GM12878 (cell line): Measurements from ENCODE around the gene SORCS2. TPM values are rescaled to one million over a fixed set of nuclear protein-coding genes. Genes with fewer than 3 reads are reported as not detected.

Experiments
- ATAC-seq: fragments of 200-7000 bp; cut with Tn5 transposase; 3 replicates; pipeline ENCODE4 v1.9.1; 2020; ENCODE audit warnings: mild to moderate bottlenecking, moderate library complexity
- BruUV-seq: library from RNA; stranded (reverse); fragments of 400-500 nt; replicated peaks from 2 replicates; lab custom pipeline; 2021; lab: Mats Ljungman, UMichigan
- CTCF ChIA-PET: fragments of 300-600 bp; sonication (Branson Sonifier 250); formaldehyde crosslinking; extraction: SDS; loops from one replicate; lab custom pipeline; 2021; ENCODE audit warnings: inconsistent platforms; lab: Yijun Ruan, JAX
- POLR2A ChIA-PET: fragments of 350-600 bp; formaldehyde crosslinking; extraction: SDS; loops from one replicate; lab custom pipeline; 2021; ENCODE audit warnings: inconsistent platforms; lab: Charles Lee
- RAD21 ChIA-PET: fragments of 300-600 bp; sonication (Branson Sonifier 250); formaldehyde crosslinking; loops from one replicate; lab custom pipeline; 2023; ENCODE audit warnings: antibody characterized with exemption; ENCODE audit not compliant: unreplicated experiment; lab: Charles Lee
- SMC1A ChIA-PET: fragments of 300-600 bp; sonication (Branson Sonifier 250); formaldehyde crosslinking; loops from one replicate; lab custom pipeline; 2023; ENCODE audit not compliant: unreplicated experiment, uncharacterized antibody; lab: Charles Lee
- DNase-seq: peaks from one replicate; pipeline ENCODE4 v3.0.0-alpha.2; 2011; ENCODE audit warnings: low read depth, low spot score
- FAIRE-seq: peaks from 3 replicates; lab custom pipeline; 2011; peaks lifted over from hg19 to GRCh38; lab: Jason Lieb, UNC
- H2AFZ ChIP-seq: 2 replicates; pipeline ENCODE4 v1.6.0; 2011; ENCODE audit warnings: low read depth, low read length, control low read depth; ENCODE audit not compliant: control insufficient read depth
- H3K27ac ChIP-seq: 2 replicates; pipeline ENCODE4 v1.5.1; 2011; ENCODE audit warnings: control low read depth; ENCODE audit not compliant: control insufficient read depth, insufficient read depth
- H3K27me3 ChIP-seq, 2 experiments: replicated peaks in 1 of 2; 2 replicates each; pipeline versions ENCODE4 v1.6.0 to v1.6.1; 2011; ENCODE audit warnings: low read length in 1 of 2; ENCODE audit not compliant: control insufficient read depth in 2 of 2, insufficient read depth in 2 of 2
- H3K36me3 ChIP-seq, 2 experiments: 2 replicates each; pipeline ENCODE4 v1.5.1; 2011; ENCODE audit warnings: low read length in 1 of 2; ENCODE audit not compliant: control insufficient read depth in 2 of 2, insufficient read depth in 2 of 2
- H3K4me1 ChIP-seq: 2 replicates; pipeline ENCODE4 v1.6.1; 2011; ENCODE audit warnings: mild to moderate bottlenecking, low read length, moderate library complexity, mixed read lengths; ENCODE audit not compliant: control insufficient read depth, insufficient read depth
- H3K4me2 ChIP-seq: 2 replicates; pipeline ENCODE4 v1.6.0; 2011; ENCODE audit warnings: control low read depth; ENCODE audit not compliant: control insufficient read depth, insufficient read depth
- H3K4me3 ChIP-seq: fragments of 200-600 bp; sonication (generic); 2 replicates; pipeline ENCODE4 v1.5.1; 2016
- H3K79me2 ChIP-seq: 2 replicates; pipeline ENCODE4 v1.6.0; 2011; ENCODE audit warnings: low read length; ENCODE audit not compliant: control insufficient read depth, insufficient read depth
- H3K9ac ChIP-seq: 2 replicates; pipeline ENCODE4 v1.8.0; 2011; ENCODE audit warnings: low read length, control low read depth, mixed read lengths; ENCODE audit not compliant: control insufficient read depth, insufficient read depth
- H3K9me3 ChIP-seq: replicated peaks from 3 replicates; pipeline ENCODE4 v1.5.1; 2011; ENCODE audit warnings: mild to moderate bottlenecking, low read length; ENCODE audit not compliant: control insufficient read depth, insufficient read depth
- H4K20me1 ChIP-seq: 2 replicates; pipeline ENCODE4 v1.6.0; 2011; ENCODE audit not compliant: control insufficient read depth, insufficient read depth
- NFIC ChIP-seq: IDR thresholded peaks from 2 replicates; pipeline ENCODE4 v1.6.1; 2012; ENCODE audit warnings: low read depth, mild to moderate bottlenecking, inconsistent platforms, low read length, moderate library complexity
- NFXL1 ChIP-seq: fragments of 450-650 bp; IDR thresholded peaks from 2 replicates; pipeline ENCODE4 v1.6.1; 2017; ENCODE audit warnings: antibody characterized with exemption, mild to moderate bottlenecking, borderline replicate concordance
- PAX5 ChIP-seq: IDR thresholded peaks from 2 replicates; pipeline ENCODE4 v1.6.1; 2011; ENCODE audit warnings: low read depth, low read length, borderline replicate concordance
- PML ChIP-seq: IDR thresholded peaks from 2 replicates; pipeline ENCODE4 v1.6.1; 2012; ENCODE audit warnings: low read length, inconsistent platforms
- ZZZ3 ChIP-seq: IDR thresholded peaks from 2 replicates; pipeline ENCODE4 v1.6.1; 2011; ENCODE audit warnings: low read depth; ENCODE audit not compliant: control insufficient read depth, insufficient read length
- WGBS: methylation state at CpG from one replicate; pipeline ENCODE4 v1.1.6; 2016; ENCODE audit warnings: low lambda C conversion rate; ENCODE audit not compliant: insufficient replicate concordance, insufficient coverage; ENCODE audit errors: missing lambda C conversion rate; 5-methylcytosine and 5-hydroxymethylcytosine counted together
- in situ Hi-C: fragments of 300-500 bp; cut with MboI; formaldehyde crosslinking; loops from 9 replicates; pipeline ENCODE4 v1.14.3; 2018; ENCODE audit warnings: mixed read lengths
- intact Hi-C: fragments of 100-400 bp; cut with micrococcal nuclease; formaldehyde crosslinking; loops from one replicate; pipeline ENCODE4 v1.14.2; 2022; ENCODE audit not compliant: unreplicated experiment
- polyA plus RNA-seq, 11 experiments: library from polyadenylated mRNA; depleted of rRNA in 4 of 11; unstranded in 6 of 11; stranded (reverse) in 5 of 11; fragments of >200 nt; fragmentation: Nextera tagmentation in 4 of 11; fragmentation: Illumina TruSeq in 1 of 11; extraction: Ambion mirVana in 4 of 11; extraction: Trizol in 1 of 11; gene quantifications; 1 replicate in 1 of 11; 2 replicates in 10 of 11; pipeline versions ENCODE4 v1.2.1 to v1.2.3, GENCODE V29; 2011 to 2016; ENCODE audit warnings: inconsistent platforms in 2 of 11, missing spikeins in 2 of 11, low read depth in 1 of 11
- total RNA-seq, 4 experiments: library from RNA; depleted of rRNA in 3 of 4; stranded (reverse); fragments of >200 nt in 3 of 4; fragmentation: Illumina TruSeq in 1 of 4; extraction: Trizol in 1 of 4; gene quantifications; 2 replicates each; pipeline versions ENCODE4 v1.2.1 to v1.2.3, GENCODE V29; 2013 to 2021
- TF ChIP-seq, protein P1 (sequence below): IDR thresholded peaks from 2 replicates; pipeline ENCODE4 v1.6.1; 2011; ENCODE audit warnings: low read depth, low read length, improper control_type of control experiment, borderline replicate concordance
- TF ChIP-seq, protein P2 (sequence below): fragments of 450-650 bp; IDR thresholded peaks from 2 replicates; pipeline ENCODE4 v1.6.1; 2017; ENCODE audit warnings: mild to moderate bottlenecking

SORCS2 gene
- total and polyA plus RNA-seq, 10 of the 15 experiments (the other 5 are each of a cell fraction or from before 2014, with no cell fraction given): 0.01 to 0.15 (median 0.05) TPM; not detected in 5

DNA sequence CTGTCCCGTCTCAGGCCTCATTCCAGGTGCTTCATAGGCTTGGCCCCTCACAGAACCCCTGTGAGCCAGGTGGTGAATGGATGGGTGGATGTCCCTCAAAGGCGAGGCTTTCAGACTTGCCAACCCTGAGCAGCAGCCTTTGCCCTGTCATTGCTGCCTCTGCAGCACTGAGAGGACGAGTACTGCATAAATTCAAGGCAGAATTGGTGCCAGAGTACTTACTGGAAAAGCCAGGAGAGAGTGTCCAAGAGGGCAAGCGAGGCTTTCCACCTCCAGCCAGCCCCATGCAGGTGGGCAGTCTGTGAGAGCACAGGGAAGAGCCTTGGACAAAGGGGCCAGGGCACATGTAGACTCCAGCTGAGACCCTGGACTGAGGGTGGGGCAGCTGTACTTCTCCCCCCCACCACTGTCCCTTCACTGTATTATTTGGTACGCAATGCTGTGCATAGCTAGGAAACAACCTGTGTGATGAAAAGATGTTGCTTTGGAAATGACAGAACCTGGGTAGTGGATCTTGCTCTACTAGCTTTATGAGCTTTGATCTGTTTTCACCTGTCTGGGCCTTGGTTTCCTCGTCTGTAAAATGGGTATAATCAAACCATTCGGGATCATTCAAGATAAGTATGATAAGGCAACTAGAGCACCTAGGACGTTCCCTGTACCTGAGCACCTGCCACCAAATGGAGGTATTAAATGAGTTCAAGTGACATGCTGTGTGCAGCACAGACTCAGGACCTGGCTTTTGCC lies 467.3 kb downstream of the SORCS2 start:
- TF ChIP-seq, protein P1, sequence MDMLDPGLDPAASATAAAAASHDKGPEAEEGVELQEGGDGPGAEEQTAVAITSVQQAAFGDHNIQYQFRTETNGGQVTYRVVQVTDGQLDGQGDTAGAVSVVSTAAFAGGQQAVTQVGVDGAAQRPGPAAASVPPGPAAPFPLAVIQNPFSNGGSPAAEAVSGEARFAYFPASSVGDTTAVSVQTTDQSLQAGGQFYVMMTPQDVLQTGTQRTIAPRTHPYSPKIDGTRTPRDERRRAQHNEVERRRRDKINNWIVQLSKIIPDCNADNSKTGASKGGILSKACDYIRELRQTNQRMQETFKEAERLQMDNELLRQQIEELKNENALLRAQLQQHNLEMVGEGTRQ: no peak
- TF ChIP-seq ZZZ3 (no peak), NFXL1 (no peak), PAX5 (no peak), PML (no peak), NFIC (no peak)
- TF ChIP-seq, protein P2, sequence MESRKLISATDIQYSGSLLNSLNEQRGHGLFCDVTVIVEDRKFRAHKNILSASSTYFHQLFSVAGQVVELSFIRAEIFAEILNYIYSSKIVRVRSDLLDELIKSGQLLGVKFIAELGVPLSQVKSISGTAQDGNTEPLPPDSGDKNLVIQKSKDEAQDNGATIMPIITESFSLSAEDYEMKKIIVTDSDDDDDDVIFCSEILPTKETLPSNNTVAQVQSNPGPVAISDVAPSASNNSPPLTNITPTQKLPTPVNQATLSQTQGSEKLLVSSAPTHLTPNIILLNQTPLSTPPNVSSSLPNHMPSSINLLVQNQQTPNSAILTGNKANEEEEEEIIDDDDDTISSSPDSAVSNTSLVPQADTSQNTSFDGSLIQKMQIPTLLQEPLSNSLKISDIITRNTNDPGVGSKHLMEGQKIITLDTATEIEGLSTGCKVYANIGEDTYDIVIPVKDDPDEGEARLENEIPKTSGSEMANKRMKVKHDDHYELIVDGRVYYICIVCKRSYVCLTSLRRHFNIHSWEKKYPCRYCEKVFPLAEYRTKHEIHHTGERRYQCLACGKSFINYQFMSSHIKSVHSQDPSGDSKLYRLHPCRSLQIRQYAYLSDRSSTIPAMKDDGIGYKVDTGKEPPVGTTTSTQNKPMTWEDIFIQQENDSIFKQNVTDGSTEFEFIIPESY: no peak

More for the DNA sequence above, 467.3 kb downstream of the SORCS2 start:
- RAD21 ChIA-PET: no interaction called here
- FAIRE-seq (no peak), ATAC-seq (no peak), DNase-seq (no peak)
- Histone ChIP-seq H3K27ac (no peak overlapping the region), H3K79me2 (no peaks in the 10 kb centered on the region), H4K20me1 (no peaks in the 10 kb centered on the region), H3K27me3 (no peaks in the 10 kb centered on the region; a peak in 2 of 4 replicates), H3K4me2 (no peak overlapping the region), H3K9me3 (no peaks in the 10 kb centered on the region), H2AFZ (no peak overlapping the region), H3K4me3 (no peak overlapping the region), H3K9ac (no peak overlapping the region), H3K4me1 (no peaks in the 10 kb centered on the region), H3K36me3 (no peaks in the 10 kb centered on the region)
- POLR2A ChIA-PET: no interaction called here
- intact Hi-C loops: no loop called here
- CTCF ChIA-PET: no interaction called here
- in situ Hi-C loops: no loop called here
- BruUV-seq: no TSS peak
- SMC1A ChIA-PET: no interaction called here
- WGBS: 22% methylated on average over 8 of the region's 8 CpGs
